Upper lobe of left lung (tissue), 6 donors: ENCODE results near the gene TTC29. TPM values are rescaled to one million over a fixed set of nuclear protein-coding genes. Genes with fewer than 3 reads are reported as not detected.
"Not testable (repeated sequence)": the region's sequence is repeated elsewhere in the genome, so short reads cannot be mapped to it uniquely, and the experiment has no call there.

ENCODE experiments used
- ATAC-seq, 2 donors: fragments of 200-7000 bp; cut with Tn5 transposase; one replicate each; pipeline ENCODE4 v1.9.1; 2022; ENCODE audit warnings: mild to moderate bottlenecking in 2 of 2, moderate library complexity in 2 of 2; ENCODE audit not compliant: low FRiP score in 2 of 2
- DNase-seq, 2 donors: peaks; one replicate each; pipeline ENCODE4 v3.0.0-alpha.2; 2019 to 2020
- H3K27ac ChIP-seq, 4 donors: fragments of 200-600 bp; sonication (generic); one replicate each; pipeline ENCODE4 v1.5.1; 2016 to 2019
- H3K27me3 ChIP-seq, 4 donors: fragments of 200-600 bp; sonication (generic); one replicate each; pipeline ENCODE4 v1.5.1; 2017 to 2019
- H3K36me3 ChIP-seq, 4 donors: fragments of 200-600 bp; sonication (generic); one replicate each; pipeline ENCODE4 v1.5.1; 2016 to 2019
- H3K4me1 ChIP-seq, 4 donors: fragments of 200-600 bp; sonication (generic); one replicate each; pipeline ENCODE4 v1.5.1; 2018 to 2019
- H3K4me3 ChIP-seq, 4 donors: fragments of 200-600 bp; sonication (generic); one replicate each; pipeline ENCODE4 v1.5.1; 2017 to 2019; ENCODE audit warnings: mild to moderate bottlenecking in 2 of 4, moderate library complexity in 1 of 4
- H3K9me3 ChIP-seq, 4 donors: fragments of 200-600 bp; sonication (generic); one replicate each; pipeline ENCODE4 v1.5.1; 2018 to 2019
- EP300 ChIP-seq, 4 donors: sonication (generic); formaldehyde crosslinking; IDR thresholded peaks; one replicate each; pipeline ENCODE4 v1.5.1; 2017; ENCODE audit warnings: antibody characterized with exemption in 4 of 4, control low read depth in 2 of 4
- POLR2A ChIP-seq, 4 donors: fragments of 450-650 bp; IDR thresholded peaks; one replicate each; pipeline ENCODE4 v1.5.1; 2016 to 2017; ENCODE audit warnings: antibody characterized with exemption in 4 of 4, mild to moderate bottlenecking in 2 of 4
- POLR2AphosphoS5 ChIP-seq, 2 donors: sonication (generic); formaldehyde crosslinking; IDR thresholded peaks; one replicate each; pipeline ENCODE4 v1.5.1; 2017; ENCODE audit warnings: antibody characterized with exemption in 2 of 2
- WGBS, 2 donors: methylation state at CpG; one replicate each; pipeline ENCODE4 v1.1.5; 2017 to 2018; 5-methylcytosine and 5-hydroxymethylcytosine counted together
- total RNA-seq, 6 donors: library from RNA; depleted of rRNA in 4 of 6; stranded (reverse); fragments of >200 nt in 4 of 6; gene quantifications; one replicate each; pipeline versions ENCODE4 v1.1.0 to v1.2.1, GENCODE V29; 2016 to 2021
- TF ChIP-seq, protein P1 (sequence below), 6 experiments: fragments of 450-650 bp in 4 of 6; fragments of 200-600 bp in 2 of 6; sonication (generic) in 2 of 6; IDR thresholded peaks; one replicate each; pipeline ENCODE4 v1.5.1; 2016 to 2019; ENCODE audit warnings: antibody characterized with exemption in 6 of 6
- donor health status: DM: no; HTN: no; CAD: no; lungs with moderate emphysema.
- donor health status: DM: no; HTN: yes; CAD: no; lungs with severe emphysema.

Gene TTC29
- total RNA-seq, 6 donors from 2014 or later: 0.11 to 12.8 (median 2.2) TPM

DNA sequence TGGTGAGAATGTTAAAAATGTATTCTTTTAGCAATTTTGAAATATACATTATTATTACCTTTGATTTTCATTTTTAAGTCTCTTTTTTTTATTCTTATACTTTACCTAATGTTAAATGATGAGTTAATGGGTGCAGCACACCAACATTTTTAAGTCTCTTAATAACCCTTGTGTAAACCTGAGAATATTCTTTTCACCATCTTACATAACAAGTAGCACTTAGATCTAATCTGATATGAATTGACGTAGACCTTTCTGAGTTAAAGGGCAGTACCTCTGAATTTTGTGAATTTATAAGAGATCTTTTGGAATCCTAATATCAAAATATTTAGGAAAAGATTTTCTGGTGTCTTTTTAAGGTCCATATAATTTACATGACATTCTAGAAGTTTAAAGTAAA is 110.6 kb downstream of the TTC29 start:
- H3K4me3 ChIP-seq: no peak overlapping the region
- no peaks in the 10 kb centered on the region for H3K27me3 ChIP-seq
- H3K9me3 ChIP-seq: no peaks in the 10 kb centered on the region
- no peaks in the 10 kb centered on the region for H3K4me1 ChIP-seq
- no peak overlapping the region for H3K27ac ChIP-seq
- DNase-seq (no peak), ATAC-seq (no peak)
- no peaks in the 10 kb centered on the region for H3K36me3 ChIP-seq
- 63 to 70% methylated on average over 1 of the region's 1 CpG for WGBS, 2 donors
- TF ChIP-seq POLR2AphosphoS5 (IDR thresholded peaks at IDR 0.05) (no peak), EP300 (IDR thresholded peaks at IDR 0.05) (no peak), POLR2A (IDR thresholded peaks at IDR 0.05) (no peak)
- TF ChIP-seq, protein P1, sequence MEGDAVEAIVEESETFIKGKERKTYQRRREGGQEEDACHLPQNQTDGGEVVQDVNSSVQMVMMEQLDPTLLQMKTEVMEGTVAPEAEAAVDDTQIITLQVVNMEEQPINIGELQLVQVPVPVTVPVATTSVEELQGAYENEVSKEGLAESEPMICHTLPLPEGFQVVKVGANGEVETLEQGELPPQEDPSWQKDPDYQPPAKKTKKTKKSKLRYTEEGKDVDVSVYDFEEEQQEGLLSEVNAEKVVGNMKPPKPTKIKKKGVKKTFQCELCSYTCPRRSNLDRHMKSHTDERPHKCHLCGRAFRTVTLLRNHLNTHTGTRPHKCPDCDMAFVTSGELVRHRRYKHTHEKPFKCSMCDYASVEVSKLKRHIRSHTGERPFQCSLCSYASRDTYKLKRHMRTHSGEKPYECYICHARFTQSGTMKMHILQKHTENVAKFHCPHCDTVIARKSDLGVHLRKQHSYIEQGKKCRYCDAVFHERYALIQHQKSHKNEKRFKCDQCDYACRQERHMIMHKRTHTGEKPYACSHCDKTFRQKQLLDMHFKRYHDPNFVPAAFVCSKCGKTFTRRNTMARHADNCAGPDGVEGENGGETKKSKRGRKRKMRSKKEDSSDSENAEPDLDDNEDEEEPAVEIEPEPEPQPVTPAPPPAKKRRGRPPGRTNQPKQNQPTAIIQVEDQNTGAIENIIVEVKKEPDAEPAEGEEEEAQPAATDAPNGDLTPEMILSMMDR (IDR thresholded peaks at IDR 0.05): no peak

- Histone ChIP-seq H3K27ac (no peak overlapping the region), H3K4me1 (no peaks in the 10 kb centered on the region), H3K36me3 (no peaks in the 10 kb centered on the region), H3K27me3 (no peaks in the 10 kb centered on the region), H3K4me3 (no peak overlapping the region), H3K9me3 (no peaks in the 10 kb centered on the region)
- ATAC-seq (peak in 1 of 2 donors; percentile 22), DNase-seq (no peak)
- 60 to 69% methylated on average over 6 of the region's 6 CpGs for WGBS, 2 donors
- TF ChIP-seq POLR2AphosphoS5 (IDR thresholded peaks at IDR 0.05) (no peak), EP300 (IDR thresholded peaks at IDR 0.05) (no peak), POLR2A (IDR thresholded peaks at IDR 0.05) (no peak)
- TF ChIP-seq, protein P1 (IDR thresholded peaks at IDR 0.05): no peak
Observed at GRCh38 chr4:146834263-146835034, 111.2 kb downstream of the TTC29 start.

- DNase-seq (no peak), ATAC-seq (no peak)
- Histone ChIP-seq H3K4me1 (no peaks in the 10 kb centered on the region), H3K36me3 (no peaks in the 10 kb centered on the region), H3K9me3 (no peaks in the 10 kb centered on the region), H3K27me3 (no peaks in the 10 kb centered on the region), H3K4me3 (no peak overlapping the region), H3K27ac (no peak overlapping the region)
- 82 to 84% methylated on average over 3 of the region's 3 CpGs for WGBS, 2 donors
- TF ChIP-seq POLR2A (IDR thresholded peaks at IDR 0.05) (no peak), POLR2AphosphoS5 (IDR thresholded peaks at IDR 0.05) (no peak), EP300 (IDR thresholded peaks at IDR 0.05) (no peak)
- TF ChIP-seq, protein P1 (IDR thresholded peaks at IDR 0.05): no peak
Observed at GRCh38 chr4:146833530-146833929, 112.1 kb downstream of the TTC29 start.

- WGBS, 2 donors: 94 to 100% methylated on average over 1 of the region's 1 CpG
- H3K4me1 ChIP-seq, H3K27me3 ChIP-seq, H3K27ac ChIP-seq, ATAC-seq, H3K4me3 ChIP-seq, DNase-seq, H3K9me3 ChIP-seq, H3K36me3 ChIP-seq: not testable (repeated sequence)
Observed at GRCh38 chr4:146822980-146823379, 122.7 kb downstream of the TTC29 start.

- H3K36me3 ChIP-seq: no peaks in the 10 kb centered on the region
- no peak overlapping the region for H3K4me3 ChIP-seq
- H3K9me3 ChIP-seq: no peaks in the 10 kb centered on the region
- 57 to 65% methylated on average over 5 of the region's 5 CpGs for WGBS, 2 donors
- ATAC-seq (peak in 1 of 2 donors; percentile 63), DNase-seq (no peak)
- H3K27me3 ChIP-seq: no peaks in the 10 kb centered on the region
- TF ChIP-seq EP300 (IDR thresholded peaks at IDR 0.05) (no peak), POLR2AphosphoS5 (IDR thresholded peaks at IDR 0.05) (no peak)
- TF ChIP-seq, protein P1 (IDR thresholded peaks at IDR 0.05): no peak
- no peaks in the 10 kb centered on the region for H3K4me1 ChIP-seq
- no peak overlapping the region for H3K27ac ChIP-seq
Observed at GRCh38 chr4:146814750-146815149, 130.9 kb downstream of the TTC29 start.
